ENCODE data around the gene EXOC8. TPM values are rescaled to one million over a fixed set of nuclear protein-coding genes. Genes with fewer than 3 reads are reported as not detected.

EXOC8 gene, protein sequence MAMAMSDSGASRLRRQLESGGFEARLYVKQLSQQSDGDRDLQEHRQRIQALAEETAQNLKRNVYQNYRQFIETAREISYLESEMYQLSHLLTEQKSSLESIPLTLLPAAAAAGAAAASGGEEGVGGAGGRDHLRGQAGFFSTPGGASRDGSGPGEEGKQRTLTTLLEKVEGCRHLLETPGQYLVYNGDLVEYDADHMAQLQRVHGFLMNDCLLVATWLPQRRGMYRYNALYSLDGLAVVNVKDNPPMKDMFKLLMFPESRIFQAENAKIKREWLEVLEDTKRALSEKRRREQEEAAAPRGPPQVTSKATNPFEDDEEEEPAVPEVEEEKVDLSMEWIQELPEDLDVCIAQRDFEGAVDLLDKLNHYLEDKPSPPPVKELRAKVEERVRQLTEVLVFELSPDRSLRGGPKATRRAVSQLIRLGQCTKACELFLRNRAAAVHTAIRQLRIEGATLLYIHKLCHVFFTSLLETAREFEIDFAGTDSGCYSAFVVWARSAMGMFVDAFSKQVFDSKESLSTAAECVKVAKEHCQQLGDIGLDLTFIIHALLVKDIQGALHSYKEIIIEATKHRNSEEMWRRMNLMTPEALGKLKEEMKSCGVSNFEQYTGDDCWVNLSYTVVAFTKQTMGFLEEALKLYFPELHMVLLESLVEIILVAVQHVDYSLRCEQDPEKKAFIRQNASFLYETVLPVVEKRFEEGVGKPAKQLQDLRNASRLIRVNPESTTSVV
- total RNA-seq (2014; rRNA removed; shearing (Covaris generic); ENCODE audit: low replicate concordance) = 12.1 and 12.6 TPM in 2 replicates

DNA sequence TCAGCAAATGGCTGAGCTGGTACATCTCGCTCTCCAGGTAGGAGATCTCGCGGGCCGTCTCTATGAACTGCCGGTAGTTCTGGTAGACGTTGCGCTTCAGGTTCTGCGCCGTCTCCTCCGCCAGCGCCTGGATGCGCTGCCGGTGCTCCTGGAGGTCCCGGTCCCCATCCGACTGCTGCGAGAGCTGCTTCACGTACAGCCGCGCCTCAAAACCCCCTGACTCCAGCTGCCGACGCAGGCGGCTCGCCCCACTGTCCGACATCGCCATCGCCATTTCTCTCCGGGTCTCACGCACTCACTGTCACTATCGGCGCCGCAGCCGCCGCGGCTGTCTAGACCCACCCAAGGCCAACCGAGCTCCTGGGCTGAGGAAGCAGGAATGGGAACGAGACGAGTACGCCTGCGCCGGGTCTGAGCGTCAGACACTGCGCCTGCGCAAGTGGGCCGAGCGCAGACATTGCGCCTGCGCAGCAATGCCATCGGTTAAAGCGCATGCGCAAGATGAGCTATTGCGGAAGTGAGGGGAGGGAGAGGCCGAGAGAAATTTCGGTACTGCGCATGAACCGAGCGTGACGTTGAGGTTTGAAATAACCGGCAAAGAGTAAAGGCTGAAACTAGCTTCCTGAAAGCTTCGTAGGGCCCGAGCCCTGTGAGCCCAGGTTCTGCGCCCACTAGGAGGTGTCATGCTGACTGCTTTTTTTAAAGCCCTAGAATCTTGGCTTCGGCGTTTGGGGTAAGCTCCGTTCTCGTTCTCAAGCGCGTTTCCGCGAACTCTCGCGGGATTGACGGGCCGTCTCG is at the start of gene EXOC8:
Gene EXOC8, minus strand, starts transcription at position 381 of the 798 bp plus-strand sequence. Its CDS starts 107 bp downstream, at position 274.
- peak within 1 kb of the TSS; percentile 100 for H3K9ac ChIP-seq (ENCODE audit: low read length)
- H3K27ac ChIP-seq (ENCODE audit: low read length) = peak within 1 kb of the TSS; percentile 95
- H3K9me2 ChIP-seq (replicated peaks; ENCODE audit: insufficient read depth, low read length) = no peaks in the 10 kb centered on the region
- peaks cover 37% of the 10 kb centered on the region for H4K20me1 ChIP-seq (ENCODE audit: insufficient read depth, low read depth, low read length)
- H3K36me3 ChIP-seq (ENCODE audit: insufficient read depth, low read length) = peaks cover 28% of the 10 kb centered on the region; the same call in 1 of the 2 replicates
- peak within 1 kb of the TSS; percentile 100 for H3K4me3 ChIP-seq (ENCODE audit: low read length)
- H3K4me2 ChIP-seq (ENCODE audit: low read depth, low read length, poor library complexity, severe bottlenecking) = peak within 1 kb of the TSS; percentile 96
- H2AFZ ChIP-seq (ENCODE audit: low read length) = peak within 1 kb of the TSS; percentile 99
- H3K4me1 ChIP-seq (ENCODE audit: low read length) = peaks cover 51% of the 10 kb centered on the region
- no peaks in the 10 kb centered on the region for H3K9me3 ChIP-seq (ENCODE audit: low read length)
- peak; percentile 98 for DNase-seq
- H3K79me2 ChIP-seq (ENCODE audit: low read length) = peaks cover 89% of the 10 kb centered on the region
- H3K27me3 ChIP-seq (ENCODE audit: low read length) = no peaks in the 10 kb centered on the region

DNA sequence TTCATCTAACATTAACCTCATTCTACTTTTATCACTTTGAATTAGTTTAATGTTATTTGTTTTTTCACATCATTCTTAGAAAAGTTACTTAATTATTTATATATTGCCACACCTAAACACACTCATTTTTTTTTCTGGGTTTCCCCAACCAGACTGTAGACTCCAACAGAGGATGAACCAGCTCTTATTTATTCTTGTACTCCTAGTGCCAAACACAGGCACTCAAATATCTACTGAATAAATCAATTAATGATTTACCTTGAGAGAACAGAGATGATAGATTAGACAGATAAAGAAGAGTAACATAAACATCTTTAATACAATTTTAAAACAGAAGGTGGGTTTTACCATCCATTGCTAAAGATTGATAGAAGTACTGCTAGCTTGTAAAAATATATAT is 48.8 kb upstream of the EXOC8 start:
- 0 out of 2 replicates have a peak, but pooled peaks cover 4% of the 10 kb centered on the region for H4K20me1 ChIP-seq (ENCODE audit: insufficient read depth, low read depth, low read length)
- H3K36me3 ChIP-seq (ENCODE audit: insufficient read depth, low read length) = peaks cover 7% of the 10 kb centered on the region; the same call in 1 of the 2 replicates
- no peaks in the 10 kb centered on the region for H3K9me2 ChIP-seq (replicated peaks; ENCODE audit: insufficient read depth, low read length)
- H2AFZ ChIP-seq (ENCODE audit: low read length) = no peak overlapping the region
- no peak for DNase-seq
- H3K4me1 ChIP-seq (ENCODE audit: low read length) = peaks cover 27% of the 10 kb centered on the region
- no peak overlapping the region for H3K4me3 ChIP-seq (ENCODE audit: low read length)
- no peaks in the 10 kb centered on the region for H3K9me3 ChIP-seq (ENCODE audit: low read length)
- H3K4me2 ChIP-seq (ENCODE audit: low read depth, low read length, poor library complexity, severe bottlenecking) = no peak overlapping the region
- no peak overlapping the region for H3K9ac ChIP-seq (ENCODE audit: low read length)
- peaks cover 99% of the 10 kb centered on the region for H3K79me2 ChIP-seq (ENCODE audit: low read length)
- H3K27ac ChIP-seq (ENCODE audit: low read length) = no peak overlapping the region
- H3K27me3 ChIP-seq (ENCODE audit: low read length) = no peaks in the 10 kb centered on the region

DNA sequence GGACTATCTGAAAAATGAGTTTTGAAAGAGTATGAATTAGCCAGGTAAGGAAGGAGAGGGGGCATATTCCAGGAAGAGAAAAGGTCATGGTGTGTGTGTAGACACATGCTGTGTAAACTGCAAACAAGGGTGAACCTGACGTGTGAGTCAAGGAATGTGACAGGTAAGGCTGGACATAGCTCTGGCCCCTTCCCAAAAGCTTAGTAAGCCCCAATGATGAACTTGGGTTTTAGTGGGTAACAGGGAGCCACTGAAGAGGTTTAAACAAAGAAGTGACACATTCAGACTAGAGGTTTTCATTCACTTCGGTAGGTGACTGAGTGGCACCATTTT is 47.7 kb upstream of the EXOC8 start:
- Histone ChIP-seq H3K4me3 (ENCODE audit: low read length) (no peak overlapping the region), H3K9me2 (replicated peaks; ENCODE audit: insufficient read depth, low read length) (no peaks in the 10 kb centered on the region), H4K20me1 (ENCODE audit: insufficient read depth, low read depth, low read length) (0 out of 2 replicates have a peak, but pooled peaks cover 4% of the 10 kb centered on the region), H2AFZ (ENCODE audit: low read length) (no peak overlapping the region), H3K79me2 (ENCODE audit: low read length) (peaks cover 99% of the 10 kb centered on the region), H3K9me3 (ENCODE audit: low read length) (no peaks in the 10 kb centered on the region), H3K27ac (ENCODE audit: low read length) (no peak overlapping the region), H3K4me1 (ENCODE audit: low read length) (peaks cover 27% of the 10 kb centered on the region), H3K36me3 (ENCODE audit: insufficient read depth, low read length) (peaks cover 7% of the 10 kb centered on the region; the same call in 1 of the 2 replicates), H3K9ac (ENCODE audit: low read length) (no peak overlapping the region), H3K27me3 (ENCODE audit: low read length) (no peaks in the 10 kb centered on the region), H3K4me2 (ENCODE audit: low read depth, low read length, poor library complexity, severe bottlenecking) (no peak overlapping the region)
- no peak for DNase-seq

DNA sequence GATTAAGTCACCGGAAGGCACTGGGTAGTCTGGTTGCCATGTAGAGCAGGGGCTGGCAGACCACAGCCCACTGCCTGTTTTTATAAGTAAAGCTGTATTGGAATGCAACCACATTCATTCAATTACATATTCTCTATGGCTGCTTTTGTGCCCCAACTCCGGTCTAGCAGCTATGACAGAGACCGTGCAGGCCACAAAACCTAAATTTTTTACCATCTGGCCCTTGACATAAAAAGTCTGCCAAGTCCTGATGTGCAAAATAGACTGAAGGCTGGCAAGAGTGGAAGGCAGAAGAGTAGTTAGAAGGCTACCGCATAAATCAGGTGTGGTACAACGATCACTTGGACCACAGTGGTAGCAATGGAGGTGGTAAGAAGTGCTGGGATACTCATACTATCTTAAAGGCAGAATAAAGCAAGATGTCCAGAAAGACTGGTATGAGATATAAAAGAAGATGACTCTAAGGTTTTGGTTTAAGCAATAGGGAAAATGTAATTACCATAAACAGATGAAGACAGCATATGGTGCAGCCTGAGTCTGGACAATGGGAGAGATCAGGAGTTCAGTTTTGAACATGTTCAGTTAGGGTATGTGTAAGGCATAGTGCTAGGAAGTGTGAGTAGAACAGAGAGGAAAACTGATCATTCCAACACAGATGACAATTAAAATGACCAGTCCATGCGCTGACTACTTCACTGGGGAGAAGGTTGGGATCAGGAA is 47.2 kb upstream of the EXOC8 start:
- H3K36me3 ChIP-seq (ENCODE audit: insufficient read depth, low read length) = peaks cover 1% of the 10 kb centered on the region; the same call in 1 of the 2 replicates
- H4K20me1 ChIP-seq (ENCODE audit: insufficient read depth, low read depth, low read length) = 0 out of 2 replicates have a peak, but pooled peaks cover 4% of the 10 kb centered on the region
- peaks cover 27% of the 10 kb centered on the region for H3K4me1 ChIP-seq (ENCODE audit: low read length)
- H3K9me2 ChIP-seq (replicated peaks; ENCODE audit: insufficient read depth, low read length) = no peaks in the 10 kb centered on the region
- no peak overlapping the region for H3K4me3 ChIP-seq (ENCODE audit: low read length)
- no peak overlapping the region for H3K4me2 ChIP-seq (ENCODE audit: low read depth, low read length, poor library complexity, severe bottlenecking)
- H3K27me3 ChIP-seq (ENCODE audit: low read length) = no peaks in the 10 kb centered on the region
- no peak overlapping the region for H3K27ac ChIP-seq (ENCODE audit: low read length)
- peaks cover 98% of the 10 kb centered on the region for H3K79me2 ChIP-seq (ENCODE audit: low read length)
- H3K9ac ChIP-seq (ENCODE audit: low read length) = no peak overlapping the region
- no peaks in the 10 kb centered on the region for H3K9me3 ChIP-seq (ENCODE audit: low read length)
- no peak for DNase-seq
- H2AFZ ChIP-seq (ENCODE audit: low read length) = no peak overlapping the region

DNA sequence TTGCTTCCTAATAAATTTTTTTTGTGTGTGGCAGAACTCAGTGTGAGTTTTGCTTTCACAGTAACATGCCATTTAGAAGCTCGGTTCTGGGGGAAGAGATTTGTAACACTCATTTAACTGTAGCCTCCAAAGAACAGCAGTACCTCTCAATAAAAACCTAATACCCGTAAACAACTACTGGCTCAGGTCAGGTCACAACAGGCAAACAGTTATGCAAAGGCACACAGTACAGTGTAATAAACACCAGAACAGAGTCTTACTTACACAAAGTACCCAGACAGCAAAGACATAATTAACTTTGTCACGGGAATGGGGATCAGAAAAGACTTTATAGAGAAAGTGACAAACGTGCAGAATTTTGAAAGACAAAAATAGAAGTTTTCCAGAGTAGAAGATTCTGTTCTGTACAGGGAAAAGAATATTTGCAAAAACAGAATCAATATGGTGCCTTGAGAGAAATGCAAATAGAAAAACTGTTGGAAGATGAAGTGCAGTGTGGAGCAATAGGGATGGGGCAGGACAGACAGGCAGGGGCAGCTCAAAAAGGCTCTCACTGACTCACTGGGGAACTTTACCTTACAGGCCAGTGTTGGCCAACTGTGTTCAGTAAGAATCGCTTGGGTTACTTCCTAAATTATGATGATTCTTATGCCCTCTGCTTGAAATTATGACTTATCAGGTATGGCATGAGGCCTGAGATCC is 45.7 kb upstream of the EXOC8 start:
- H3K27me3 ChIP-seq (ENCODE audit: low read length) = no peaks in the 10 kb centered on the region
- H3K4me1 ChIP-seq (ENCODE audit: low read length) = peaks cover 27% of the 10 kb centered on the region
- no peak overlapping the region for H3K9ac ChIP-seq (ENCODE audit: low read length)
- H3K27ac ChIP-seq (ENCODE audit: low read length) = no peak overlapping the region
- no peaks in the 10 kb centered on the region for H3K9me3 ChIP-seq (ENCODE audit: low read length)
- peaks cover 98% of the 10 kb centered on the region for H3K79me2 ChIP-seq (ENCODE audit: low read length)
- H3K36me3 ChIP-seq (ENCODE audit: insufficient read depth, low read length) = no peaks in the 10 kb centered on the region
- no peak overlapping the region for H3K4me2 ChIP-seq (ENCODE audit: low read depth, low read length, poor library complexity, severe bottlenecking)
- H4K20me1 ChIP-seq (ENCODE audit: insufficient read depth, low read depth, low read length) = no peaks in the 10 kb centered on the region
- no peaks in the 10 kb centered on the region for H3K9me2 ChIP-seq (replicated peaks; ENCODE audit: insufficient read depth, low read length)
- no peak for DNase-seq
- no peak overlapping the region for H2AFZ ChIP-seq (ENCODE audit: low read length)
- H3K4me3 ChIP-seq (ENCODE audit: low read length) = no peak overlapping the region

DNA sequence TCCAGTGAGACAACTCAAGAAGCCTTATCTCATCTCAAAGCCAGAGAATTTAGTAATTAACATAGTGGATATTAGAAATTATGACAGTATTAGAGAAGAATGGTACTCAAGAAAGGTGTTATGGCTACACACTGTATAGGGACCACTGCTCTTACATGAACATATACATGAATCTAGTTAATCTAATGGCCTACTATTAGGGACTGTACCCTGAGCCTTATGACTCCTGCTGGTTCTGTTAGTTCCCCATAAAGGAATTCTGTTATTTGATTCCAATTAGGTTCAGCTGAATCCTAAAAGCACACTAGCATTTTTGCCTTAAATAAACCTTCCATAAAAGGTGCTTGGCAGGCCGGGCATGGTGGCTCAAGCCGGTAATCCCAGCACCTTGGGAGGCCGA is 44.8 kb upstream of the EXOC8 start:
- Histone ChIP-seq H3K27ac (ENCODE audit: low read length) (no peak overlapping the region), H3K4me2 (ENCODE audit: low read depth, low read length, poor library complexity, severe bottlenecking) (no peak overlapping the region), H2AFZ (ENCODE audit: low read length) (no peak overlapping the region), H3K9me2 (replicated peaks; ENCODE audit: insufficient read depth, low read length) (no peaks in the 10 kb centered on the region), H3K4me3 (ENCODE audit: low read length) (no peak overlapping the region), H3K9ac (ENCODE audit: low read length) (no peak overlapping the region), H3K9me3 (ENCODE audit: low read length) (no peaks in the 10 kb centered on the region), H3K36me3 (ENCODE audit: insufficient read depth, low read length) (no peaks in the 10 kb centered on the region), H3K27me3 (ENCODE audit: low read length) (no peaks in the 10 kb centered on the region), H4K20me1 (ENCODE audit: insufficient read depth, low read depth, low read length) (no peaks in the 10 kb centered on the region), H3K4me1 (ENCODE audit: low read length) (peaks cover 22% of the 10 kb centered on the region), H3K79me2 (ENCODE audit: low read length) (peaks cover 98% of the 10 kb centered on the region)
- no peak for DNase-seq

DNA sequence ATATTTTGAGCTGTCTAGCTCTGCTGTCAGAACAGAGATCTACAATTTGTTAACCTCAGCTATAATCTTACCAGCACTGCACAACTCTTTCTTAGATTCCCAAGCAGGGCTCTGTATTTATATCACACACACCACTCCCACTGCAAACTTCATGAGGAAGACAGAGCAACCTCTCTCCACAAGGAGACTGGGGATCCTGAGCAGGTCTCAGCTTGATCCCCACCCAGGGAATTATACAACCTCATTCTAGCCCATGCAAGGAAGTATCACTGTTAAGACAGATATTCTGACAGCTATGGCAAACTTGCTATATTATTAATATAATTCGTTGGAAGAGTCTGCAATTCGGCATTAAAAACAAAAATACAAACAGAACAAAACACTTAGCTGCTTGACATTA is 44.1 kb upstream of the EXOC8 start:
- H3K79me2 ChIP-seq (ENCODE audit: low read length) = peaks cover 99% of the 10 kb centered on the region
- no peaks in the 10 kb centered on the region for H4K20me1 ChIP-seq (ENCODE audit: insufficient read depth, low read depth, low read length)
- DNase-seq = no peak

More for the DNA sequence above, 44.1 kb upstream of the EXOC8 start:
- H3K4me1 ChIP-seq (ENCODE audit: low read length) = peaks cover 19% of the 10 kb centered on the region
- H3K27me3 ChIP-seq (ENCODE audit: low read length) = no peaks in the 10 kb centered on the region
- no peaks in the 10 kb centered on the region for H3K36me3 ChIP-seq (ENCODE audit: insufficient read depth, low read length)
- H3K9ac ChIP-seq (ENCODE audit: low read length) = no peak overlapping the region
- H3K9me3 ChIP-seq (ENCODE audit: low read length) = no peaks in the 10 kb centered on the region
- H3K4me2 ChIP-seq (ENCODE audit: low read depth, low read length, poor library complexity, severe bottlenecking) = no peak overlapping the region
- no peak overlapping the region for H3K27ac ChIP-seq (ENCODE audit: low read length)
- H3K4me3 ChIP-seq (ENCODE audit: low read length) = no peak overlapping the region
- H3K9me2 ChIP-seq (replicated peaks; ENCODE audit: insufficient read depth, low read length) = no peaks in the 10 kb centered on the region
- H2AFZ ChIP-seq (ENCODE audit: low read length) = no peak overlapping the region
